Measurements from ENCODE around the gene TNFRSF11A. TPM values are rescaled to one million over a fixed set of nuclear protein-coding genes. Genes with fewer than 3 reads are reported as not detected.
A peak's percentile ranks its signal among the peaks of the same experiment; 100 is the strongest.

TNFRSF11A gene
- total and polyA plus RNA-seq, 2 donors (not counting 1 experiment from before 2014, with no cell fraction given), result 0.01 to 1.7 TPM

DNA sequence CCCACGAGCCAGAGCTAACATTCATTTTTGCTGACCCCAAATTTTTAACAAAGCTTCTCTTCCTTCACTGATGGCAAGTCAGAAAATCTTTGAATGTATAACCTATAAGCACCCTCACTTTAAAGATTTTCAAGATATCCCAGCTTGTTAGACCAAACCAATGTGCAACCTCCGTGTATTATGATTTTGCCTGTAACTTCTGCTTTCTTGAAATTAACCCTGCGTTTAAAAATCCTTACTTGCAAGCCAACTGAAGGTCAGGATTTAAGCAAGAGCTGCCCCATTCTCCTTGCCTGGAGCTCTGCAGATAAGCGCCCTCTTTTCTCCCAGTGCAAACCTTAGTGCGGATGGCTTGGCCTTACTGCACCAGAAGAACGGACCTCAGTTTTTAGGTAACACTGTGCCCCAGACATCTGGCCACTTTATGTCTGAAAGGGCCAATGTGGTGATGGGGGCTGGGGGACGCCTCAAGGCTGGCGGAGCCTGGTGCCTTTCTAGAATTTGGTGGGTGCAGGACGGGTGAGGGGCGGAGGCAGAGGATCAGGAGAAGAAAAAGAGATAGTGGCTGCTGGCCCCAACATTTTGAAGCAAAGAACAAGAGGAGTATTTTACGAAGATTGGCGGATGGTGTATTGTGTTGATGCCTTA lies 805 bp upstream of the TNFRSF11A start:
- H3K4me1 ChIP-seq (ENCODE audit: control insufficient read depth in 2 of 2, insufficient read depth in 2 of 2, low read length in 2 of 2), result peaks cover 24 to 27% of the 10 kb centered on the region in 2 donors
- peak overlapping the region; percentile 43 for H2AFZ ChIP-seq (ENCODE audit: insufficient read depth, low read depth, low read length, poor library complexity, severe bottlenecking)
- H3K27ac Mint-ChIP-seq, result peak overlapping the region; percentile 64
- H4K20me1 ChIP-seq (ENCODE audit: control insufficient read depth, insufficient read depth, low read length, poor library complexity, severe bottlenecking), result no peaks in the 10 kb centered on the region
- H3K9ac ChIP-seq (ENCODE audit: low read length), result peak overlapping the region; percentile 37
- no peak overlapping the region for H3K27ac ChIP-seq (ENCODE audit: low read length in 2 of 2)
- H3K9me3 ChIP-seq (ENCODE audit: control extremely low read depth in 1 of 3, control insufficient read depth in 2 of 3, insufficient read depth in 1 of 3, low read length in 2 of 3), result peaks cover 0 to 8% (median 0%) of the 10 kb centered on the region in 3 donors
- DNase-seq (peak; percentile 32), ATAC-seq (ENCODE audit: low read depth) (no peak)
- CTCF ChIA-PET, result interaction anchor here (1.1 to 2.4 kb wide), 2 partner anchors 101 to 264 kb away, joined by 3 to 6 read pairs; no protein-coding TSS in a partner anchor
- no peaks in the 10 kb centered on the region for H3K36me3 ChIP-seq (replicated peaks in 1 of 2; ENCODE audit: control extremely low read depth in 1 of 2, control insufficient read depth in 1 of 2, extremely low read depth in 1 of 2, insufficient read depth in 2 of 2, low read length in 1 of 2)
- H3K4me2 ChIP-seq (replicated peaks; ENCODE audit: low read depth, low read length, poor library complexity, severe bottlenecking), result peak overlapping the region; percentile 96
- 22% methylated on average over 6 of the region's 12 CpGs for WGBS (ENCODE audit: insufficient coverage)
- POLR2A ChIA-PET, result no interaction called here
- intact Hi-C loops (cut with micrococcal nuclease), result loop anchor here (2.0 kb wide), 2 partner anchors 96 to 138 kb away; partner anchors contain the start of genes PIGN and RELCH
- H3K79me2 ChIP-seq (ENCODE audit: control insufficient read depth, insufficient read depth, low read length), result no peaks in the 10 kb centered on the region
- peak overlapping the region; percentile 85 for H3K4me3 Mint-ChIP-seq
- H3K4me3 ChIP-seq (ENCODE audit: control extremely low read depth in 1 of 5, extremely low read depth in 1 of 5, insufficient read depth in 1 of 5, low read depth in 2 of 5, low read length in 4 of 5), result peak overlapping the region in 2 of 5 experiments; percentile 38 to 47
- H3K9me3 Mint-ChIP-seq (ENCODE audit: insufficient read depth), result no peaks in the 10 kb centered on the region
- TF ChIP-seq, protein P1, sequence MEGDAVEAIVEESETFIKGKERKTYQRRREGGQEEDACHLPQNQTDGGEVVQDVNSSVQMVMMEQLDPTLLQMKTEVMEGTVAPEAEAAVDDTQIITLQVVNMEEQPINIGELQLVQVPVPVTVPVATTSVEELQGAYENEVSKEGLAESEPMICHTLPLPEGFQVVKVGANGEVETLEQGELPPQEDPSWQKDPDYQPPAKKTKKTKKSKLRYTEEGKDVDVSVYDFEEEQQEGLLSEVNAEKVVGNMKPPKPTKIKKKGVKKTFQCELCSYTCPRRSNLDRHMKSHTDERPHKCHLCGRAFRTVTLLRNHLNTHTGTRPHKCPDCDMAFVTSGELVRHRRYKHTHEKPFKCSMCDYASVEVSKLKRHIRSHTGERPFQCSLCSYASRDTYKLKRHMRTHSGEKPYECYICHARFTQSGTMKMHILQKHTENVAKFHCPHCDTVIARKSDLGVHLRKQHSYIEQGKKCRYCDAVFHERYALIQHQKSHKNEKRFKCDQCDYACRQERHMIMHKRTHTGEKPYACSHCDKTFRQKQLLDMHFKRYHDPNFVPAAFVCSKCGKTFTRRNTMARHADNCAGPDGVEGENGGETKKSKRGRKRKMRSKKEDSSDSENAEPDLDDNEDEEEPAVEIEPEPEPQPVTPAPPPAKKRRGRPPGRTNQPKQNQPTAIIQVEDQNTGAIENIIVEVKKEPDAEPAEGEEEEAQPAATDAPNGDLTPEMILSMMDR (IDR thresholded peaks at IDR 0.05), result no peak
- no peak for TF ChIP-seq EZH2 (IDR thresholded peaks at IDR 0.05; ENCODE audit: borderline replicate concordance, insufficient read depth, low read depth, low read length, poor library complexity, severe bottlenecking)
- peaks cover 57% of the 10 kb centered on the region for H3K27me3 Mint-ChIP-seq
- peaks cover 22% of the 10 kb centered on the region for H3K4me1 Mint-ChIP-seq
- peaks cover 0 to 47% (median 34%) of the 10 kb centered on the region in 4 experiments for H3K27me3 ChIP-seq (replicated peaks in 1 of 4; ENCODE audit: control extremely low read depth in 1 of 4, control insufficient read depth in 3 of 4, insufficient read depth in 4 of 4, low read length in 3 of 4)

Measured in B cell (primary cell).